ENCODE data around the gene KCNH8.

DNA sequence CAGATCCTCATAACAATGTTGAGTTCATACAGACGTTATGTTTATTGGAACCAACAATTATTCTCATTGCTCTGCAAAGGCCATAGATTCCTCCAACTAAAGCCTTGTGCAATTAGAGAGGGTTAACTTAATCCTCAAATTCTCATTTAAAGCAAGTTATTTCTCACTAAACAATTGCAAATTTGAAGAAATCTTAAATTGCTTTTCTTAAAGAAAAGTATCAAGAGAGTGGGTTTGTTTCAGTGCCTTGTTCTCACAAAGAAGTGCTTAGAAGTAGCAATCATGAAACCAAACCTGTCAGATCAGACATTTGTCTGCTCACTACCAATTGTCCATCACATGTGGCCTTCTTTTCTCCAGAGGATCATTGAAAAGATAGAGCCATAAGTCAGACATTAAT is 124.8 kb downstream of the KCNH8 start:
- TF ChIP-seq POLR2AphosphoS5 (IDR thresholded peaks at IDR 0.05) = no peak
- TF ChIP-seq POLR2A (IDR thresholded peaks at IDR 0.05) = no peak
- TF ChIP-seq, protein P1, sequence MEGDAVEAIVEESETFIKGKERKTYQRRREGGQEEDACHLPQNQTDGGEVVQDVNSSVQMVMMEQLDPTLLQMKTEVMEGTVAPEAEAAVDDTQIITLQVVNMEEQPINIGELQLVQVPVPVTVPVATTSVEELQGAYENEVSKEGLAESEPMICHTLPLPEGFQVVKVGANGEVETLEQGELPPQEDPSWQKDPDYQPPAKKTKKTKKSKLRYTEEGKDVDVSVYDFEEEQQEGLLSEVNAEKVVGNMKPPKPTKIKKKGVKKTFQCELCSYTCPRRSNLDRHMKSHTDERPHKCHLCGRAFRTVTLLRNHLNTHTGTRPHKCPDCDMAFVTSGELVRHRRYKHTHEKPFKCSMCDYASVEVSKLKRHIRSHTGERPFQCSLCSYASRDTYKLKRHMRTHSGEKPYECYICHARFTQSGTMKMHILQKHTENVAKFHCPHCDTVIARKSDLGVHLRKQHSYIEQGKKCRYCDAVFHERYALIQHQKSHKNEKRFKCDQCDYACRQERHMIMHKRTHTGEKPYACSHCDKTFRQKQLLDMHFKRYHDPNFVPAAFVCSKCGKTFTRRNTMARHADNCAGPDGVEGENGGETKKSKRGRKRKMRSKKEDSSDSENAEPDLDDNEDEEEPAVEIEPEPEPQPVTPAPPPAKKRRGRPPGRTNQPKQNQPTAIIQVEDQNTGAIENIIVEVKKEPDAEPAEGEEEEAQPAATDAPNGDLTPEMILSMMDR (IDR thresholded peaks at IDR 0.05) = no peak

Measured in prostate gland (tissue), 2 donors.